ENCODE measurements around the gene CASD1. TPM values are rescaled to one million over a fixed set of nuclear protein-coding genes. Genes with fewer than 3 reads are reported as not detected.

Gene CASD1
- total RNA-seq, 1 experiment from 2014 or later, result 9.2 TPM

DNA sequence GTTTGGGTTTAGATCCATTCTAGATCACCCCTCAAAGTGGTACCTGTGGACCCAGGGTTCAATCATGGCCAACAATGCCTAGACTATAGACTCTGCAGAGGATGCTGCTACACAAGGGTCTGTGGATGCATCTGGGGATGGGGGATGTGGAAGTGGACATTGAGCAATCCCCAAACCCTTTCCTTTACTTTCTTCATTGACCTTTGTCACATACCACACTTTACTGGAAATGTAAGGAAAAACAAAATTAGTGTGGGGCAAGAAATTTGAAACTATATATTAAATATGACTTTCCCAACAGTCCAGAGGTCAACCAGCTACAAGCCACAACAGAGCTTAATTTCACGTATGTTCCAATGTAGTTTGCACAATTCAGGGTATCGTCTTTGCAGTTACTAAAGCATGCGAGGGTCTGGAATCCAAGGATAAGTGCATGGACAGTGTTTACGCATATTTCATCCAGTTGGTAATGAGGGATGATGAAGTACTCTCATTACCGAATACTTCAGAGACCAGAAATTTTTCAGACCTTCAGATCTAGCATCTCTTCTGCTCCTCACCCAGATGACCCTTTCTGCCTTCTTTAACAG is 33.3 kb upstream of the CASD1 start:
- Mint-ChIP-seq H3K36me3 (ENCODE audit: insufficient read depth, unreplicated experiment) (no peaks in the 10 kb centered on the region), H3K27me3 (ENCODE audit: unreplicated experiment) (no peaks in the 10 kb centered on the region), H3K27ac (ENCODE audit: unreplicated experiment) (no peak overlapping the region), H3K4me3 (ENCODE audit: low read depth, unreplicated experiment) (no peak overlapping the region), H3K9me3 (ENCODE audit: low read depth, unreplicated experiment) (no peaks in the 10 kb centered on the region), H3K4me1 (ENCODE audit: low read depth, unreplicated experiment) (no peaks in the 10 kb centered on the region)
- DNase-seq, result no peak
- CTCF ChIA-PET, result no interaction called here
- TF ChIP-seq, protein P1, sequence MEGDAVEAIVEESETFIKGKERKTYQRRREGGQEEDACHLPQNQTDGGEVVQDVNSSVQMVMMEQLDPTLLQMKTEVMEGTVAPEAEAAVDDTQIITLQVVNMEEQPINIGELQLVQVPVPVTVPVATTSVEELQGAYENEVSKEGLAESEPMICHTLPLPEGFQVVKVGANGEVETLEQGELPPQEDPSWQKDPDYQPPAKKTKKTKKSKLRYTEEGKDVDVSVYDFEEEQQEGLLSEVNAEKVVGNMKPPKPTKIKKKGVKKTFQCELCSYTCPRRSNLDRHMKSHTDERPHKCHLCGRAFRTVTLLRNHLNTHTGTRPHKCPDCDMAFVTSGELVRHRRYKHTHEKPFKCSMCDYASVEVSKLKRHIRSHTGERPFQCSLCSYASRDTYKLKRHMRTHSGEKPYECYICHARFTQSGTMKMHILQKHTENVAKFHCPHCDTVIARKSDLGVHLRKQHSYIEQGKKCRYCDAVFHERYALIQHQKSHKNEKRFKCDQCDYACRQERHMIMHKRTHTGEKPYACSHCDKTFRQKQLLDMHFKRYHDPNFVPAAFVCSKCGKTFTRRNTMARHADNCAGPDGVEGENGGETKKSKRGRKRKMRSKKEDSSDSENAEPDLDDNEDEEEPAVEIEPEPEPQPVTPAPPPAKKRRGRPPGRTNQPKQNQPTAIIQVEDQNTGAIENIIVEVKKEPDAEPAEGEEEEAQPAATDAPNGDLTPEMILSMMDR (IDR thresholded peaks at IDR 0.05; ENCODE audit: unreplicated experiment), result no peak
- no TSS peak for BruUV-seq (replicated peaks)
- intact Hi-C loops (cut with micrococcal nuclease; ENCODE audit: unreplicated experiment), result no loop called here

DNA sequence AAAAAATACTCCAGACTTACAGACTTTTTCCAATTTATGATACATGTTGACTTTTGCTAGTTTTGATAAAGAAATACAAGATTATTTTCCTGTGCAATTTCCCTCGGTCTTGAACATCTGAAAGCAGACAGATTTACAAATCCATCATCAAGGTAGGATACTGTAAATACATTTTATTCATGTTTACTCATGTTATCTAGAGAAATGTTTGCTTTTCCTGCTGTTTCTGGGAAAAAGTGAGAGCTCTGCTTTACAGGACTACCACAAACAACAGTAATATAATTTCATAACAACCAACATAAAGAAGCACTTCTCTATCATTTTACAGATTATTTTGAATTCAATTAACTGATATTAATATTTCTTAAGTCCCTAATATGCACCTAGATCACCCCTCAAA is 31.7 kb upstream of the CASD1 start:
- Mint-ChIP-seq H3K9me3 (ENCODE audit: low read depth, unreplicated experiment) (no peaks in the 10 kb centered on the region), H3K4me3 (ENCODE audit: low read depth, unreplicated experiment) (no peak overlapping the region), H3K27me3 (ENCODE audit: unreplicated experiment) (no peaks in the 10 kb centered on the region), H3K27ac (ENCODE audit: unreplicated experiment) (no peak overlapping the region), H3K4me1 (ENCODE audit: low read depth, unreplicated experiment) (no peaks in the 10 kb centered on the region), H3K36me3 (ENCODE audit: insufficient read depth, unreplicated experiment) (no peaks in the 10 kb centered on the region)
- intact Hi-C loops (cut with micrococcal nuclease; ENCODE audit: unreplicated experiment), result no loop called here
- TF ChIP-seq, protein P1 (IDR thresholded peaks at IDR 0.05; ENCODE audit: unreplicated experiment), result no peak
- no peak for DNase-seq
- CTCF ChIA-PET, result no interaction called here
- BruUV-seq (replicated peaks), result no TSS peak

DNA sequence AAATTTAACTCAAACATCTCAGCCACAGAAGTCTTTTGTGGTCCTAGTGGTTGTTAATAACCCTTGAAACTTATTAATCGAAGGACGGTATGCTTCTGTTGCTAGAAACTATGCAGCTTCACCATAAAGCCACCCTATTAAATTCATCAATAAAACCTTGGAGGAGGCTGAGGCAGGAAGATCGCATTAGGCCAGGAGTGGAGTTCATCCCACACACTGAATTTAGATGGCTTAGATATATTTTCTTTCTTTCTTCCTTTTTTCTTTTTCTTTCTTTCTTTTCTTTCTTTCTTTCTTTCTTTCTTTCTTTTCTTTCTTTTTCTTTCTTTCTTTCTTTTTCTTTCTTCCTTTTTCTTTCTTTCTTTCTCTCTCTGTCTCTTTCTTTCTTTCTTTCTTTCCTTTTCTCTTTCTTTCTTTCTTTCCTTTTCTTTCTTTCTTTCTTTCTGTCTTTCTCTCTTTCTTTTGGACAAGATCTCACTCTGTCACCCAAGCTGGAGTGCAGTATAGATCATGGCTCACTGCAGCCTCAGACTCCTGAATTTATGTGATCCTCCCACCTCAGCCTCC is 30.9 kb upstream of the CASD1 start:
- no peaks in the 10 kb centered on the region for H3K4me1 Mint-ChIP-seq (ENCODE audit: low read depth, unreplicated experiment)
- no peaks in the 10 kb centered on the region for H3K36me3 Mint-ChIP-seq (ENCODE audit: insufficient read depth, unreplicated experiment)
- no TSS peak for BruUV-seq (replicated peaks)
- H3K27me3 Mint-ChIP-seq (ENCODE audit: unreplicated experiment), result no peaks in the 10 kb centered on the region
- no peak overlapping the region for H3K27ac Mint-ChIP-seq (ENCODE audit: unreplicated experiment)
- no peak overlapping the region for H3K4me3 Mint-ChIP-seq (ENCODE audit: low read depth, unreplicated experiment)
- no peaks in the 10 kb centered on the region for H3K9me3 Mint-ChIP-seq (ENCODE audit: low read depth, unreplicated experiment)
- intact Hi-C loops (cut with micrococcal nuclease; ENCODE audit: unreplicated experiment), result no loop called here
- DNase-seq, result no peak
- TF ChIP-seq, protein P1 (IDR thresholded peaks at IDR 0.05; ENCODE audit: unreplicated experiment), result no peak
- CTCF ChIA-PET, result no interaction called here

DNA sequence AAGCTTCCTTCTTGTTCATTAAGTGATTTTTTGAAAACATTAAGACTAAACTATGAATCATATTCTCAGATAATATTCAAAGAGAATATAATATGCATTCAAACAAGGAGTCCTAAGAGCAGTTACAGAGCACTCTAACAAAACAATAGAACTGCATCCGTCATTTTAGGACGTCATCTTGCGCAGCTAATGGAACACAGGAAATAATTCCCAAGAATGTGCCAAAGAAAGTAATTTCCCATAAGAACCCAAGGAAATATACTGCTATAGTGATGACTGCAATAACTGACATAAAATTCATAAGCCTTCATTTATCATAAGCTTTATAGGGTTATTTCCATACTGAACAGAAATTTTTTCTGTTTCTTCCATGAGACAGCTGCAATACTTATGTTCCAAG is 28.3 kb upstream of the CASD1 start:
- H3K36me3 Mint-ChIP-seq (ENCODE audit: insufficient read depth, unreplicated experiment), result no peaks in the 10 kb centered on the region
- no peak overlapping the region for H3K27ac Mint-ChIP-seq (ENCODE audit: unreplicated experiment)
- no peaks in the 10 kb centered on the region for H3K4me1 Mint-ChIP-seq (ENCODE audit: low read depth, unreplicated experiment)
- H3K27me3 Mint-ChIP-seq (ENCODE audit: unreplicated experiment), result no peaks in the 10 kb centered on the region
- CTCF ChIA-PET, result no interaction called here
- TF ChIP-seq, protein P1 (IDR thresholded peaks at IDR 0.05; ENCODE audit: unreplicated experiment), result no peak
- no peaks in the 10 kb centered on the region for H3K9me3 Mint-ChIP-seq (ENCODE audit: low read depth, unreplicated experiment)
- no TSS peak for BruUV-seq (replicated peaks)
- no peak overlapping the region for H3K4me3 Mint-ChIP-seq (ENCODE audit: low read depth, unreplicated experiment)
- DNase-seq, result no peak
- intact Hi-C loops (cut with micrococcal nuclease; ENCODE audit: unreplicated experiment), result no loop called here
